ENCODE data around the gene MICB. TPM values are rescaled to one million over a fixed set of nuclear protein-coding genes. Genes with fewer than 3 reads are reported as not detected.

Gene MICB
- total RNA-seq, 1 donor from 2014 or later = 0.31 TPM

GRCh38 chr6:31510007-31510406 is 12.1 kb downstream of the MICB start:
- no peaks in the 10 kb centered on the region for H3K9me3 Mint-ChIP-seq
- H3K27me3 Mint-ChIP-seq (ENCODE audit: low read depth) = peaks cover 41% of the 10 kb centered on the region
- no peak for TF ChIP-seq CTCF (IDR thresholded peaks at IDR 0.05; ENCODE audit: unreplicated experiment)
- no peak overlapping the region for H3K27ac Mint-ChIP-seq
- no peaks in the 10 kb centered on the region for H3K36me3 Mint-ChIP-seq
- no peak for DNase-seq (ENCODE audit: low spot score in 2 of 2, unreplicated experiment in 2 of 2)
- H3K4me3 Mint-ChIP-seq = no peak overlapping the region
- H3K4me1 Mint-ChIP-seq = no peaks in the 10 kb centered on the region

DNA sequence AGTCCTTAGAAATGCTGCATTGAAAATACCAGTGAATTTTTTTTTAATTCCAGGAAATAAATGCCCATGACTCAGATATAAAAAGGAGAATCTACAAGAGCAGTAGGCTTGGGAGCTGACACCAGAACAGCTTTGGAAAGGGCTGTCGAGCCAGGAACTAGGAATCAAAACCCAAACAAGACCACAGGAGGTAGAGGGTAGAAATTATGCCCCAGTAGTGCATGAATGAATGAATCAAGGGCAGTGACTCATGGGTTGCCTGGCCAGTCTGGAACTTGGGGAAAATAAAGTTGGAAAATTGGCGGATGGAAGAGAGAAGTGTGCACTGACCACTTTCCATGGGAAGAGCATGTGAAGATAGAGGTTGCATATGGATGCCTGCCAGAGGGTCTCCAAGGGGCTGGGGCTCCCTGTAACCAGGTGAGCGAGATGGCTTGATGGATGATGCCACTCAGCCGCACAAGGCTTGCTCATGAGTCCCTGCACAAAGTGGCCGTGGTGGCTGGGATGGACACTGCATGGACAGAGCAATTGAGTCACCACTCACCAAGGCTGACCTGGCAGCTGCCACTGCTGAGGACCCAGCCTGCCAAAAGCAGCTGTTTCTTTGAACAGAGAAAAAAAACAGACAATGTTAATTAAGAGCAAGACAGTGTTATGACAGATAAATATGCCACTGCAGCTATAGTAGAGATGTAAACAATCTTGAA is 15.7 kb downstream of the MICB start:
- no peaks in the 10 kb centered on the region for H3K4me1 Mint-ChIP-seq
- no peak overlapping the region for H3K4me3 Mint-ChIP-seq
- TF ChIP-seq CTCF (IDR thresholded peaks at IDR 0.05; ENCODE audit: unreplicated experiment) = no peak
- DNase-seq (ENCODE audit: low spot score in 2 of 2, unreplicated experiment in 2 of 2) = no peak
- H3K9me3 Mint-ChIP-seq = no peaks in the 10 kb centered on the region
- no peaks in the 10 kb centered on the region for H3K36me3 Mint-ChIP-seq
- no peak overlapping the region for H3K27ac Mint-ChIP-seq
- peaks cover 53% of the 10 kb centered on the region for H3K27me3 Mint-ChIP-seq (ENCODE audit: low read depth)

GRCh38 chr6:31521835-31522234 is 23.9 kb downstream of the MICB start:
- Mint-ChIP-seq H3K27me3 (ENCODE audit: low read depth) (peaks cover 29% of the 10 kb centered on the region), H3K4me3 (no peak overlapping the region), H3K9me3 (no peaks in the 10 kb centered on the region), H3K27ac (no peak overlapping the region), H3K4me1 (no peaks in the 10 kb centered on the region), H3K36me3 (no peaks in the 10 kb centered on the region)
- no peak for DNase-seq (ENCODE audit: low spot score in 2 of 2, unreplicated experiment in 2 of 2)
- TF ChIP-seq CTCF (IDR thresholded peaks at IDR 0.05; ENCODE audit: unreplicated experiment) = no peak

DNA sequence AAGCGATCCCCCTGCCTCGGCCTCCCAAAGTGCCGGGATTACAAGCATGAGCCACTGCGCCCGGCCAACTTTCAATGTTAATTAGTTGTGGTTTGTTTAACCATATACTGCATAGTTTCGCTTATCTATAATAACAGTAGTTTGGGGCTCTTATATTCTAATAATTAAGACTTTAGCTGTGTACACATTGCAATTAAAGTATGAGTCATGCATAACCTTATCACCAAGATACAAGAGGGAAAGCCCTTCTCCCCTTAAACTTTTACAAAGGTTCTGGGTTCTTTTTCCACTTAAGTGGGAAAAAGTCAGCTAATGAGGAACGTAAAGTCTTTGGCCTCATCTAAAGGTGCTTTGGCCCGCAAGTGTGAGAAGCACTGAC is 27.6 kb downstream of the MICB start:
- no peak overlapping the region for H3K27ac Mint-ChIP-seq
- peaks cover 7% of the 10 kb centered on the region for H3K36me3 Mint-ChIP-seq
- no peak overlapping the region for H3K4me3 Mint-ChIP-seq
- no peak for DNase-seq (ENCODE audit: low spot score in 2 of 2, unreplicated experiment in 2 of 2)
- H3K27me3 Mint-ChIP-seq (ENCODE audit: low read depth) = peaks cover 9% of the 10 kb centered on the region
- TF ChIP-seq CTCF (IDR thresholded peaks at IDR 0.05; ENCODE audit: unreplicated experiment) = no peak
- no peaks in the 10 kb centered on the region for H3K9me3 Mint-ChIP-seq
- no peaks in the 10 kb centered on the region for H3K4me1 Mint-ChIP-seq

GRCh38 chr6:31525932-31526591 is 28.1 kb downstream of the MICB start:
- no peaks in the 10 kb centered on the region for H3K9me3 Mint-ChIP-seq

More at GRCh38 chr6:31525932-31526591, 28.1 kb downstream of the MICB start:
- Mint-ChIP-seq H3K27me3 (ENCODE audit: low read depth) (peaks cover 6% of the 10 kb centered on the region), H3K36me3 (peaks cover 11% of the 10 kb centered on the region), H3K4me3 (no peak overlapping the region), H3K27ac (no peak overlapping the region), H3K4me1 (no peaks in the 10 kb centered on the region)
- no peak for TF ChIP-seq CTCF (IDR thresholded peaks at IDR 0.05; ENCODE audit: unreplicated experiment)
- DNase-seq (ENCODE audit: low spot score in 2 of 2, unreplicated experiment in 2 of 2) = no peak
